ENCODE results near the gene NPM3. TPM values are rescaled to one million over a fixed set of nuclear protein-coding genes. Genes with fewer than 3 reads are reported as not detected.
A peak's percentile ranks its signal among the peaks of the same experiment; 100 is the strongest.

NPM3 gene, protein sequence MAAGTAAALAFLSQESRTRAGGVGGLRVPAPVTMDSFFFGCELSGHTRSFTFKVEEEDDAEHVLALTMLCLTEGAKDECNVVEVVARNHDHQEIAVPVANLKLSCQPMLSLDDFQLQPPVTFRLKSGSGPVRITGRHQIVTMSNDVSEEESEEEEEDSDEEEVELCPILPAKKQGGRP
- total RNA-seq = 10 to 100 TPM; 13.2 to 23.3 (median 20.1) TPM
- polyA plus RNA-seq = 10 to 100 TPM; 16.2 to 17.0 TPM

DNA sequence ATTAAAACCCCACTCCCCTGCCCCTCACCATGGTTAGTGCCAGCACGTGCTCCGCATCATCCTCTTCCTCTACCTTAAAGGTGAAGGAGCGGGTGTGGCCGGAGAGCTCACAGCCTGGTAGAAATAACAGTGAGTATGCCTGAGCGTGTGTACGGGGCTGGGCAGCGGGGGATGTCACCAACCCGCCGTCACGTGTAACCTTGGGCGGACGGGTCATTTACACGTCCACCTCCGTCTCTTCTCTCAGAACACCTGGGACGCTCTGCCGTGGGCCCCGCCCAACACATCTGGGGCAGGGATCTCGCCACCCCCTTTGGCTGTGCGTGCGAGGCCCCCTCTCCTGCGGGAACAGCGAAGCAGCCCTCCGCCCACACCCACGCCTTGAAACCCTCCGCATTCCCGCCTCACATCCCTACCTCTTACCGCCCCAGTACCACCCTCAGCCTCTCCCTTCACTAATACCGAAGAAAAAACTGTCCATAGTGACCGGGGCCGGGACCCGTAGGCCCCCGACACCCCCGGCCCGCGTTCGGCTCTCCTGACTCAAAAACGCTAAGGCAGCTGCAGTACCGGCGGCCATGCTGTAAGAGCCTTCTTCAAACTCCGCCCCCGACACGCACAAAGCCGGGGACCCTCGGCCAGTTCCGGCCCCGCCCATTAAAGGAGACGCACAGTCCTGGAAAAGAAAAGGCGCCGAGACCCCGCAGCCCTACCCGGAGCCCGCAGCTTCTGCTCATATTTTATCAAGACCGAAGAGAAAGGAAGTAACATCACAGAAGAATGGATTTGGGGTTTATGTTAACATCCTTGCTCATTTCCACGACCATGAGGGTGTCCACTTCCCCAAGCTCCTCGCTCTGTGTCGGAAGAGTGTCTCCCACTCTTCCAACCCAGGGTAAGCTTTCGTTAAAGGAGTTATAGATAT, at the start of gene NPM3:
NPM3 (minus strand) TSS at position 636 of the 925 bp plus-strand sequence; CDS start at position 580, 56 bp downstream.
- 2% methylated on average over 48 to 57 of the region's 57 CpGs for WGBS, 2 donors
- no peak for FAIRE-seq
- peaks cover 3 to 19% (median 16%) of the 10 kb centered on the region in 3 donors for H3K4me1 ChIP-seq
- DNase-seq = peak; percentile 72 to 92 (median 82)
- H3K4me3 ChIP-seq = peak within 1 kb of the TSS; percentile 24 to 71 (median 47)
- no peaks in the 10 kb centered on the region for H3K27me3 ChIP-seq
- H3K9me3 ChIP-seq = no peaks in the 10 kb centered on the region
- peaks cover 0 to 27% (median 8%) of the 10 kb centered on the region in 3 donors for H3K36me3 ChIP-seq
- no peak within 1 kb of the TSS for H3K27ac ChIP-seq
- intact Hi-C loops (cut with DNase I) = loop anchor here in 1 of 3 donors (5.0 to 10.0 kb wide), 2 partner anchors 181 to 568 kb away; no protein-coding TSS in a partner anchor
- peak; percentile 62 to 81 (median 77) for ATAC-seq
- TF ChIP-seq, protein P1, sequence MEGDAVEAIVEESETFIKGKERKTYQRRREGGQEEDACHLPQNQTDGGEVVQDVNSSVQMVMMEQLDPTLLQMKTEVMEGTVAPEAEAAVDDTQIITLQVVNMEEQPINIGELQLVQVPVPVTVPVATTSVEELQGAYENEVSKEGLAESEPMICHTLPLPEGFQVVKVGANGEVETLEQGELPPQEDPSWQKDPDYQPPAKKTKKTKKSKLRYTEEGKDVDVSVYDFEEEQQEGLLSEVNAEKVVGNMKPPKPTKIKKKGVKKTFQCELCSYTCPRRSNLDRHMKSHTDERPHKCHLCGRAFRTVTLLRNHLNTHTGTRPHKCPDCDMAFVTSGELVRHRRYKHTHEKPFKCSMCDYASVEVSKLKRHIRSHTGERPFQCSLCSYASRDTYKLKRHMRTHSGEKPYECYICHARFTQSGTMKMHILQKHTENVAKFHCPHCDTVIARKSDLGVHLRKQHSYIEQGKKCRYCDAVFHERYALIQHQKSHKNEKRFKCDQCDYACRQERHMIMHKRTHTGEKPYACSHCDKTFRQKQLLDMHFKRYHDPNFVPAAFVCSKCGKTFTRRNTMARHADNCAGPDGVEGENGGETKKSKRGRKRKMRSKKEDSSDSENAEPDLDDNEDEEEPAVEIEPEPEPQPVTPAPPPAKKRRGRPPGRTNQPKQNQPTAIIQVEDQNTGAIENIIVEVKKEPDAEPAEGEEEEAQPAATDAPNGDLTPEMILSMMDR (IDR thresholded peaks at IDR 0.05) = no peak

DNA sequence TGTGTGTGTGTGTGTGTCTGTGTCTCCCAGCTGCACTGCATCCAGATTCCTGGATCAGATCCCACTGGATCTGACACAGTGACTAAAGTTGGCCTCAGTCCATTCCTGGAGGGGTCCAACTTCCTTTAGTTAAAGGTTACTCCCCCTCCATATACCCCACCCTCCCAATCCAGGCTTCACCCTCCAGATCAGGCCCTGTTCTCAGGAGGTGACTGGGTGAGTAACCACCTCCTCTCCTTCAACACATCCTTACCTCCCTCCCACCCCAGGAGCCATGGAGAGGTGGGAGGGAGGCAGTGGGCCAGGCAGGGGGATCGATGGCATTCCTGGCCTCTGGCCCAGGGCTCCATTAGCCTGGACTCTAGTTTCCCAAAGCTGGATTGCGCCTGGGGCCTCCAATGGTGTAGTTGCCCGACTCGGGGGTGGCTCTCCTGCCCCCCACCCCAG, 49.1 kb upstream of the NPM3 start:
- DNase-seq = peak in 2 of 6 donors; percentile 19 to 49
- Histone ChIP-seq H3K27me3 (no peaks in the 10 kb centered on the region), H3K4me1 (peaks cover 0 to 8% (median 0%) of the 10 kb centered on the region in 3 donors), H3K36me3 (no peaks in the 10 kb centered on the region), H3K9me3 (no peaks in the 10 kb centered on the region), H3K27ac (no peak overlapping the region), H3K4me3 (no peak overlapping the region)
- ATAC-seq = no peak
- no peak for FAIRE-seq
- intact Hi-C loops (cut with DNase I) = loop anchor here in 1 of 3 donors (10.0 kb wide), 1 partner anchor 182 kb away; no protein-coding TSS in a partner anchor
- 36 to 50% methylated on average over 4 of the region's 4 CpGs for WGBS, 2 donors
- TF ChIP-seq, protein P1 (IDR thresholded peaks at IDR 0.05) = no peak

DNA sequence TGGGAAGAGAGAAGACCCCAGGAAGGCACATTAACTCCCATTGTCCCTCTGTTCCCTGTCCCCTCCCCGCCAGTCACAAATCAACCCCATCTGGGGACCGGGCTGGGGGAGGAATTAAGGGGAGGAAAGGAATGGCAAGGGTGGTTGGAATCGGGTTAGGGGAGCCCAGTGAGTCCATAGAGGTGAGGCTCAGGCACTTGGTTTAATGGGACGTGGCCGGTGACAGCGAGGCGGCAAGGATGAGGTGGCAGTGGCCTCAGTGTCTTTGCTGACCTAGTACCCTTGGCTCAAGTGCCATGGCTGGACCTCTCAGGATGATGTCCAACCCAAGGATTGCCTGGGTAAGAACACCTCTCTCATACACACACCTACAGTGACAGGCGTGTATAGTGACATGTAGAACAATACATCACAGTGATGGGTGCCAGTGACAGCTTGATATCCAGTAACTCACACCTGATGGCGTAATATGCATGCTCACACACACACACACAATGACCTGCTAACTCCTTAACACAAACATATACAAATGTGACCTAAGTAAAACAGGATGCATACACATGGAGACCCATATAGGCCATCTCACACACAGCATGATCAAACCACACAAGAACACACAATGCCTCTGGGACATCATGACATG, 48.0 kb upstream of the NPM3 start:
- peaks cover 0 to 8% (median 0%) of the 10 kb centered on the region in 3 donors for H3K4me1 ChIP-seq
- no peaks in the 10 kb centered on the region for H3K9me3 ChIP-seq
- DNase-seq (no peak), FAIRE-seq (no peak), ATAC-seq (no peak)
- no peaks in the 10 kb centered on the region for H3K36me3 ChIP-seq
- WGBS, 2 donors = 64% methylated on average over 9 of the region's 9 CpGs
- H3K27me3 ChIP-seq = no peaks in the 10 kb centered on the region
- H3K4me3 ChIP-seq = peak overlapping the region in 3 of 4 donors; percentile 22 to 56 (median 45)
- H3K27ac ChIP-seq = peak overlapping the region in 3 of 4 donors; percentile 42 to 60 (median 54)
- TF ChIP-seq, protein P1 (IDR thresholded peaks at IDR 0.05) = no peak
- intact Hi-C loops (cut with DNase I) = loop anchor here in 1 of 3 donors (10.0 kb wide), 1 partner anchor 184 kb away; no protein-coding TSS in a partner anchor

DNA sequence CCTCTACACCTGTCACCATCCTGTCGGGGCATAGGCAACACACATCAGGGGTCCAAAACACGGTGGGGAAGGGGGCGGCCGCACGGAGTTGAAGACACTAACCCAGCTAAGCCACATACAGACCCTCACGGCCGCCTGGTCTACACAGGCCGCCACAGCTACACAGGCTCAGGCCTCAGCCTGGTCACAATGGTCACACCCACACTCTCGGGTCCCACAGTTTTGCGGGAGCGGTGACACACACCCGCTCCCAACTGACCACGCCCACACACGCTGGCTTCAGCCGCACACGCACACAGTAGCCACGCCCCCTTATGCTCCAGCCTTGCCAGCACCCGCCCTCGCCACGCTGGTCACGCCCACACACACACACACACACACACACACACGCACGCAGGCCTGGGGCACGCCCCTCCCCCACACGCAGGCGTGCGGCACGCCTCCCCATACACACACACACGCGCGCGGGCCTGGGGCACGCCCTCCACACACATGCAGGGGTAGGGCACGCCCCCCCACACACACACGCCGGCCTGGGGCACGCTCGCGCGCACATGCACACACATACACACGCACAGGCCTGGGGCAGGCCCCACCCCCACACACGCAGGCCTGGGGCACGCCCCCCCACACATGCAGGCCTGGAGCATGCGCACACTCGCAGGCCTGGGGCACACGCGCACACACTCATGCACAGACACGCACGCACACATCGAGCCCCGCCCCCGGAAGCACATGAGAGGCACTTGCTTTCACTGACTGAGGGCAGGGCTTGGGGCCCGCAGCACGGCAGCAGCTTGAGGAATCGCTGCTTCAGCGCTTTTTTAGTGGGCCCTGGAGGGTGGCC, 47.3 kb upstream of the NPM3 start:
- intact Hi-C loops (cut with DNase I) = loop anchor here in 1 of 3 donors (10.0 kb wide), 1 partner anchor 184 kb away; no protein-coding TSS in a partner anchor
- no peaks in the 10 kb centered on the region for H3K36me3 ChIP-seq
- H3K4me1 ChIP-seq = peaks cover 0 to 8% (median 0%) of the 10 kb centered on the region in 3 donors
- ATAC-seq (peak; percentile 85 to 91 (median 90)), FAIRE-seq (no peak), DNase-seq (peak; percentile 88 to 96 (median 91))
- peak overlapping the region; percentile 27 to 60 (median 48) for H3K27ac ChIP-seq
- H3K4me3 ChIP-seq = peak overlapping the region; percentile 22 to 56 (median 50)
- H3K27me3 ChIP-seq = no peaks in the 10 kb centered on the region
- TF ChIP-seq, protein P1 (IDR thresholded peaks at IDR 0.05) = no peak
- H3K9me3 ChIP-seq = no peaks in the 10 kb centered on the region
- 1 to 2% methylated on average over 54 to 56 of the region's 56 CpGs for WGBS, 2 donors

All from pancreas (tissue), 10 donors.